ENCODE results near the gene NREP.
"Not testable (repeated sequence)": the region's sequence is repeated elsewhere in the genome, so short reads cannot be mapped to it uniquely, and the experiment has no call there.

Gene NREP

DNA sequence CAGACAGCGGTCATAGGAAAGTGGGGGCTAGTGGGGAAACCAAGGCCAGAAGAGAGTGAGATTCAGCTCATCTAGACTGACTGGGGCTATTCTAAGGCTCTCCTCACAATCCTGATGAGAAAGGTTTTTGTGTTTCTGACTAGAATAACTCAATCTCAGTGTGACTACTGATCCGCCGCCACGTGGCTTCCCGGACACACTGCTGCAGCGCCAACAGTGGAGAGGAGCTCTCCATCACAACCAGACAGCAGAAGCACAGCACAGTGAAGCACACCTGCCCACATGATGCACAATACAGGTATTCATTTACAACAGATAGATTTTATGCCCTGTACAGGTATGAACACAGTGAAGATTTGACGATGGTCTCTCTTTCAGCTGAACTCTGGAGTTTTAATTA, 25.4 kb downstream of the NREP start:
- TF ChIP-seq, protein P1, sequence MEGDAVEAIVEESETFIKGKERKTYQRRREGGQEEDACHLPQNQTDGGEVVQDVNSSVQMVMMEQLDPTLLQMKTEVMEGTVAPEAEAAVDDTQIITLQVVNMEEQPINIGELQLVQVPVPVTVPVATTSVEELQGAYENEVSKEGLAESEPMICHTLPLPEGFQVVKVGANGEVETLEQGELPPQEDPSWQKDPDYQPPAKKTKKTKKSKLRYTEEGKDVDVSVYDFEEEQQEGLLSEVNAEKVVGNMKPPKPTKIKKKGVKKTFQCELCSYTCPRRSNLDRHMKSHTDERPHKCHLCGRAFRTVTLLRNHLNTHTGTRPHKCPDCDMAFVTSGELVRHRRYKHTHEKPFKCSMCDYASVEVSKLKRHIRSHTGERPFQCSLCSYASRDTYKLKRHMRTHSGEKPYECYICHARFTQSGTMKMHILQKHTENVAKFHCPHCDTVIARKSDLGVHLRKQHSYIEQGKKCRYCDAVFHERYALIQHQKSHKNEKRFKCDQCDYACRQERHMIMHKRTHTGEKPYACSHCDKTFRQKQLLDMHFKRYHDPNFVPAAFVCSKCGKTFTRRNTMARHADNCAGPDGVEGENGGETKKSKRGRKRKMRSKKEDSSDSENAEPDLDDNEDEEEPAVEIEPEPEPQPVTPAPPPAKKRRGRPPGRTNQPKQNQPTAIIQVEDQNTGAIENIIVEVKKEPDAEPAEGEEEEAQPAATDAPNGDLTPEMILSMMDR (IDR thresholded peaks at IDR 0.05): no peak
- H3K4me3 ChIP-seq: no peak overlapping the region
- DNase-seq (ENCODE audit: low spot score): no peak
- H3K27ac ChIP-seq: no peak overlapping the region

GRCh38 chr5:111730659-111731382, 26.2 kb downstream of the NREP start:
- no peak for DNase-seq (ENCODE audit: low spot score)
- Histone ChIP-seq H3K27ac (no peak overlapping the region), H3K4me3 (no peak overlapping the region)
- TF ChIP-seq, protein P1 (IDR thresholded peaks at IDR 0.05): no peak

DNA sequence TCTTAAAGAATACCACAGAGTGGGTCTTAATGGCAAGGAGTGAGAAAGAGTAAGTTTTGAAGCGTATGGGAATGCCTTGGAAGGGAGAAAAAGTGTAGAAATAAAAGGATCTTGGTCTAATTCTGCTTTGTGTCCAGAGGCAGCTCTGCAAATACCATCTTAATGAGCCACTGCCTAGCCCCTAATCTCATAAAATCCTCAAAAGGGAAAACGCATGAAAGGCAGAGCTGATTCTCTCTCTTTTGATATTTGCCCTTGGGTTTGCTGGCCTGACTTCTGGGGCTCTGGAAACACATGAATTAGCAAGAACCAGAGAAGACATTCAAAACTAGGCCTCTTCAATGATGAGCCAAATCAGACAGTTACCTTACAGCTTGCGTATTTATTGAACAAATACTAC, 28.1 kb downstream of the NREP start:
- TF ChIP-seq, protein P1 (IDR thresholded peaks at IDR 0.05): no peak
- H3K4me3 ChIP-seq: no peak overlapping the region
- no peak for DNase-seq (ENCODE audit: low spot score)
- no peak overlapping the region for H3K27ac ChIP-seq

DNA sequence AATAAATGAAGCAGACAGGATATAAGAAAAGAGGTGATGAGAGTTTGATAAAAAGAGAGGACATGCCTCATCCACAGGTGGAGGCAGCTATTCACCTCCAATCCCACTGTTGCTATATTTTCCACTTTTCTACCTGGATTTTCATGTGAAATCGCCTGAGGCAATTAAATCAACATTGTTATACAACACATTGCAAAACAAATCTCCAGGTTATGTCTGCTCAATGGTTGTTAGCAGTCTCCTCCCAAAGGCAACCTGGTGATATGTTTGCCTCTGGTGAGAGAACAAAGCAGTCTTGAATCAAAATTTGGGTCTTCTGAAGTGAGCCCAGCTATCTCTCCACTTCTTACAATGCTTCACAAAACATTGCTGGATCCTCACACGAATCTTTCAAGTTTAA, 30.0 kb downstream of the NREP start:
- Histone ChIP-seq H3K27ac (no peak overlapping the region), H3K4me3 (no peak overlapping the region)
- DNase-seq (ENCODE audit: low spot score): no peak
- TF ChIP-seq, protein P1 (IDR thresholded peaks at IDR 0.05): no peak

DNA sequence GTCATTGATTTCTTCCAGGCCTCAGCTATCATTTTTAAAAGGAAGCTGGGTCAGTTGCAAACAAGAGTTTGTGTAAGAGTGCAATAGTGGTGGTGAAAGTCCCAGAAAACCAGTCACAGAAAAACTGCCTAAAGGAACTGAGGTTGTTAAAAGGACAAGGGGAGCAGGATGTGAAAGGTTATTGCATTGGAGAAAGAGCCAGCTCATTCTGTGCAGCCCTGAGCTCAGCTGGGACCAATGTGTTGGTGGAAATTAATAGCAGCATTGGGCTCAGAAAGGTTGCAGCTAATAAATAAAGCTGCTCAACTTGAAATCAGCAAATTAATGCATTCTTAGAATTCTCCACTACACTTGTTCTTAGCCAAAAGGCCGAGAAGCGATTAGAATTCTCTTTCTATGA, 34.9 kb downstream of the NREP start:
- Histone ChIP-seq H3K4me3 (no peak overlapping the region), H3K27ac (no peak overlapping the region)
- DNase-seq (ENCODE audit: low spot score): no peak
- TF ChIP-seq, protein P1 (IDR thresholded peaks at IDR 0.05): no peak

- no peak overlapping the region for H3K4me3 ChIP-seq
- TF ChIP-seq, protein P1 (IDR thresholded peaks at IDR 0.05): no peak
- no peak for DNase-seq (ENCODE audit: low spot score)
- no peak overlapping the region for H3K27ac ChIP-seq
Observed at GRCh38 chr5:111720333-111720890, 36.6 kb downstream of the NREP start.

DNA sequence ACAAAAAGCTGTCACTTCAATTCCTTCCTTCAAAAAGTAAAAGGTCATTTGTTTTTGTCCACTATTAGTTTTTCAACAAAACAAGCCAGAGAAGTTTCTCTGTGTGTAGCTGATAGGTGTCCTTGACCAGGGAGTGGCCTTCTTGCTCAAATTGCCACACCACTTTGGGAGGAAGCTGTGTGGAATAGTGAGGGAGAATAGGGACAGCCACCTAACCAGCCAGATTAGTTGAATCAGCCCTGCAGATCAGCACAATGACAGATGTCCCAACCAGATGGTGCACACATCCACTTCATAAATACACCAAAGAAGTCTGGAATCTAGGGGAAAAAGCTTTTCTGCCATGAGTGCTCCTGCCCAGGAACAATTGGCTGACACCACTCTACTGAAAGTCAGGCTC, 37.2 kb downstream of the NREP start:
- H3K4me3 ChIP-seq: no peak overlapping the region
- no peak overlapping the region for H3K27ac ChIP-seq
- DNase-seq (ENCODE audit: low spot score): no peak
- TF ChIP-seq, protein P1 (IDR thresholded peaks at IDR 0.05): no peak

DNA sequence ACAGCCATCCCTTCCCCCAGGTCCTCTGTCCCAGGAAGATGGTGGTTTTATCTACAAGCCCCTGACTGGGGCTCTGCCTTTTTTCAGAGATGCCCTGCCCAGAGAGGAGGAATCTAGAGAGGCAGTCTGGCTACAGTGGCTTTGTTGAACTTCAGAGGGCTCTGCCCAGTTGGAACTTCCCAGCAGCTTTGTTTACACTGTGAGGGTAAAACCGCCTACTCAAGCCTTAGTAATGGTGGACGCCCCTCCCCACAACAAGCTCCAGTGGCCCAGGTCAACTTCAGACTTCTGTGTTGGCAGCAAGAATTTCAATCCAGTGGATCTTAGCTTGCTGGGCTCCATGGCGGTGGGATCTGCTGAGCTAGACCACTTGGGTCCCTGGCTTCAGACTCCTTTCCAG, 40.2 kb downstream of the NREP start:
- H3K4me3 ChIP-seq; DNase-seq (ENCODE audit: low spot score); H3K27ac ChIP-seq: not testable (repeated sequence)
